ENCODE data around the gene KIF1A. TPM values are rescaled to one million over a fixed set of nuclear protein-coding genes. Genes with fewer than 3 reads are reported as not detected.

The KIF1A gene
- total and polyA plus RNA-seq, 2 of the 8 experiments (the other 6 are each of a cell fraction or from before 2014, with no cell fraction given) = 61.3 to 281 TPM

- TF ChIP-seq USF2 (IDR thresholded peaks at IDR 0.05; ENCODE audit: low read length) = no peak
Measured at GRCh38 chr2:240774856-240775255, 45.2 kb downstream of the KIF1A start (continued).
